GM12891 (cell line): Measurements from ENCODE around the gene SMARCC1.

Experiments used
- DNase-seq: peaks from one replicate; pipeline ENCODE4 v3.0.0; 2011; ENCODE audit warnings: low spot score; ENCODE audit not compliant: insufficient read length
- FAIRE-seq: peaks from 2 replicates; lab custom pipeline; 2011; peaks lifted over from hg19 to GRCh38; lab: Jason Lieb, UNC
- PAX5 ChIP-seq: IDR thresholded peaks from 2 replicates; pipeline ENCODE4 v1.6.1; 2011; ENCODE audit warnings: low read length, moderate library complexity, mild to moderate bottlenecking; ENCODE audit not compliant: insufficient read depth, severe bottlenecking
- POLR2A ChIP-seq: IDR thresholded peaks from 2 replicates; pipeline ENCODE4 v1.6.1; 2011; ENCODE audit warnings: low read depth, low read length, control low read depth
- POLR2AphosphoS5 ChIP-seq: IDR thresholded peaks from 2 replicates; pipeline ENCODE4 v1.6.1; 2011; ENCODE audit warnings: low read depth, low read length, control low read depth
- POU2F2 ChIP-seq: IDR thresholded peaks from 2 replicates; pipeline ENCODE4 v1.6.1; 2011; ENCODE audit warnings: low read depth, mild to moderate bottlenecking, control low read depth, low read length, moderate library complexity
- SPI1 ChIP-seq: IDR thresholded peaks from 2 replicates; pipeline ENCODE4 v1.6.1; 2011; ENCODE audit warnings: low read depth, low read length, control low read depth
- TAF1 ChIP-seq: IDR thresholded peaks from 2 replicates; pipeline ENCODE4 v1.6.1; 2011; ENCODE audit warnings: low read depth, low read length, control low read depth

SMARCC1 gene

GRCh38 chr3:47704237-47704612 lies 77.5 kb downstream of the SMARCC1 start:
- peak; percentile 35 for FAIRE-seq
- DNase-seq = no peak
- TF ChIP-seq POLR2A = no peak
- TF ChIP-seq TAF1 = no peak
- TF ChIP-seq POU2F2 = no peak
- TF ChIP-seq POLR2AphosphoS5 = no peak
- no peak for TF ChIP-seq PAX5
- TF ChIP-seq SPI1 = no peak

GRCh38 chr3:47701388-47701787 lies 80.3 kb downstream of the SMARCC1 start:
- FAIRE-seq (no peak), DNase-seq (no peak)
- TF ChIP-seq POLR2AphosphoS5 = no peak
- TF ChIP-seq TAF1 = no peak
- no peak for TF ChIP-seq POLR2A
- TF ChIP-seq PAX5 = no peak
- TF ChIP-seq POU2F2 = no peak
- TF ChIP-seq SPI1 = no peak

DNA sequence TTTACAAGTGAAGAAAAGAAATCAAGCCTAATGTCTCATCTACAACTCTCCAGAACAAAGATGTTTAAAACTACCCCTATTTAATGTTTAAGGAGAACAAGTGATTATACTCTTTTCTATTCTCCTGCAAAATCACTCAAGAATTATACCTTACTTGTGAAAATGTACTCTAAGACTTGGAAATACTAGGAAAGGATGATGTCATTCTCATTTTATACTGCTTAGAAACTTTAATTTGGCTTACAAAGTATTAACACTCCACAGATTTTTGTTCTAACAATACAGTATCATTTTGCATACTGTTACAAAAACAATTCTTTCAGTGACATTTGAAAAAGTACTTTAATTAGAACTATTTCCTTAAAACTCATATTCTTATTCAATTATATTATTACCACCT lies 89.5 kb downstream of the SMARCC1 start:
- TF ChIP-seq TAF1 (no peak), PAX5 (no peak), POLR2AphosphoS5 (no peak), SPI1 (no peak), POU2F2 (no peak)
- DNase-seq (no peak), FAIRE-seq (no peak)

DNA sequence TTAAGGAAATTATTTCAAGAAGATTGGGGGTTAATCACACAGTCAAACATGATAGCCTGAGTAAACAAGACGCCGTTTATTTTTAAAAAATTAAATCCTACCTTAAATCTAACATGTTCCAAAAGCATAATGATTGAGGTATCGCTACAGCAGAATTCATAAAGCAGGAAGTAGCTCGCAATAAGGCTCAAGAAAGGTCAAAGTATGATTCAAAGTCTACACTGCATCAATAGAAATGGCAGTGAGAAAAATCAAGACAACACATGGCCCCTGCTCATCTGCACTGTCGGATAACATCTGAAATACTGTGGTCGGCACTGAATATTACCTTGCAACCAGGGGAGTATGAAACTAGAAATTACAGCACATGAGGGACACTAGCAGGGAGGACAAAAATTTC lies 93.2 kb downstream of the SMARCC1 start:
- DNase-seq (no peak), FAIRE-seq (no peak)
- TF ChIP-seq SPI1 (no peak), PAX5 (no peak), TAF1 (no peak), POLR2A (no peak), POU2F2 (no peak), POLR2AphosphoS5 (no peak)

DNA sequence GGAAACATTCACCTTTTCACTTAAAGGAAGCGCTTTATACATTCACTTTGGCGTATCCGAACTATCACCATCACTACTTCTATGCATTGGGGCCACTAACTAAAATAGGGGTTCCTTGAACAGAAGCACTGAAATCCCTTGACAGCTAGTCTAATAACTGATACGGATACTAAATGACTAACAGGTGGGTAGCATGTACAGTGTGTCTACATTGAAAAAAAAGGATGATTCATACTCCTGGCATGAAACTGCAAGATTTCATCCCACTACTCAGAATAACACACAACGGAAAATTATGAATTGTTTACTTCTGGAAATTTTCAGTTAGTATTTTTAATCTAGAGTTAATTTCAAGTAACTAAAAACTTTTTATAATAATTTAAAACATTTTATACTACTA lies 96.7 kb downstream of the SMARCC1 start:
- TF ChIP-seq PAX5 (no peak), POLR2A (no peak), TAF1 (no peak), POU2F2 (no peak), POLR2AphosphoS5 (no peak), SPI1 (no peak)
- FAIRE-seq (no peak), DNase-seq (no peak)

GRCh38 chr3:47681016-47681415 lies 100.7 kb downstream of the SMARCC1 start:
- FAIRE-seq = no peak
- TF ChIP-seq PAX5 (no peak), SPI1 (no peak), POLR2AphosphoS5 (no peak), POU2F2 (no peak), POLR2A (no peak), TAF1 (no peak)

GRCh38 chr3:47678446-47679338 lies 103.0 kb downstream of the SMARCC1 start:
- DNase-seq = no peak

More at GRCh38 chr3:47681016-47681415, 100.7 kb downstream of the SMARCC1 start:
- no peak for DNase-seq

GRCh38 chr3:47669026-47669749 lies 112.5 kb downstream of the SMARCC1 start:
- no peak for TF ChIP-seq SPI1
- TF ChIP-seq TAF1 = no peak
- TF ChIP-seq PAX5 = no peak
- TF ChIP-seq POU2F2 = no peak
- TF ChIP-seq POLR2AphosphoS5 = no peak
- TF ChIP-seq POLR2A = no peak
- FAIRE-seq (no peak), DNase-seq (no peak)

More at GRCh38 chr3:47678446-47679338, 103.0 kb downstream of the SMARCC1 start:
- peak; percentile 79 for FAIRE-seq
- TF ChIP-seq SPI1 (no peak), TAF1 (no peak), PAX5 (no peak), POLR2AphosphoS5 (no peak), POLR2A (no peak), POU2F2 (no peak)

DNA sequence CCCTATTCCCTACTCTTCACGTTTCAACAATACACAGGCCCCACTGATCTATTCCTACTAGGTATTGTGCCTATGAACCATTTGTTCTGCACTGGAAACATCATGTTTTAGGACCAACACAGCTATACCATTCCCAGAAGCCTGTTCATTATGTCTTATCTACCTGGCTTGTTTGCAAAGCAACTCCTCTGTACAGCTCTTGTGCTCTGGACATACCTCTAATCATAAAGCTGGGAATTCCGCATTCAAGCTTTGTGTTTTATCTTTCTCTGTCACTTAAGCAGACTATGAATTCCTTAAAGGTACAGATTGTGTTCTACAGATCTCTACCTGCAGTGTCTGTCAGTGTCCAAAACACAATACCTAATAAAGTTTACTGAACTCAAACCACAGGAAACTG lies 115.6 kb downstream of the SMARCC1 start:
- TF ChIP-seq POU2F2 (no peak), POLR2AphosphoS5 (no peak), PAX5 (no peak), POLR2A (no peak), TAF1 (no peak), SPI1 (no peak)
- DNase-seq (no peak), FAIRE-seq (no peak)
